Activated CD8-positive, alpha-beta T cell treated with anti-CD3 and anti-CD28 coated beads, Interleukin-2, amount 10 ng/mL, durations not matched to agents 7 days and 5 days (primary cell): Measurements from ENCODE around the gene RBPJ. TPM values are rescaled to one million over a fixed set of nuclear protein-coding genes. Genes with fewer than 3 reads are reported as not detected.

Experiments used
- ATAC-seq: fragments of 150-1000 bp; cut with Tn5 transposase; one replicate; pipeline ENCODE4 v1.10.0; 2021; ENCODE audit warnings: moderate library complexity
- CTCF ChIA-PET: fragments of 350-600 bp; sonication (Branson Sonifier 250); formaldehyde crosslinking; loops from one replicate; lab custom pipeline; 2021; ENCODE audit warnings: antibody characterized with exemption; lab: Charles Lee
- POLR2A ChIA-PET: fragments of 350-600 bp; sonication (Branson Sonifier 250); formaldehyde crosslinking; loops from one replicate; lab custom pipeline; 2021; ENCODE audit warnings: antibody characterized with exemption; lab: Charles Lee
- DNase-seq: peaks from one replicate; pipeline ENCODE4 v3.0.0-alpha.2; 2020
- H3K27ac Mint-ChIP-seq: one replicate; pipeline ENCODE4 v1.8.0; 2021; ENCODE audit warnings: mild to moderate bottlenecking, mixed read lengths
- H3K27me3 Mint-ChIP-seq: one replicate; pipeline ENCODE4 v1.8.0; 2021; ENCODE audit warnings: low read depth, mixed read lengths
- H3K36me3 Mint-ChIP-seq: one replicate; pipeline ENCODE4 v1.8.0; 2021; ENCODE audit warnings: low read depth, mixed read lengths
- H3K4me1 Mint-ChIP-seq: one replicate; pipeline ENCODE4 v1.8.0; 2021; ENCODE audit warnings: low read depth, mixed read lengths
- H3K4me3 Mint-ChIP-seq: one replicate; pipeline ENCODE4 v1.8.0; 2021; ENCODE audit warnings: mild to moderate bottlenecking, mixed read lengths
- H3K9me3 Mint-ChIP-seq: one replicate; pipeline ENCODE4 v1.8.0; 2022; ENCODE audit warnings: mixed read lengths; ENCODE audit not compliant: insufficient read depth
- total RNA-seq, 2 experiments: library from RNA; stranded (reverse); gene quantifications; one replicate each; pipeline ENCODE4 v1.2.3, GENCODE V29; 2021

Gene RBPJ
- total RNA-seq, 2 experiments from 2014 or later: 61.7 to 72.3 TPM

- Mint-ChIP-seq H3K4me1 (no peaks in the 10 kb centered on the region), H3K27ac (no peak overlapping the region), H3K4me3 (no peak overlapping the region), H3K27me3 (no peaks in the 10 kb centered on the region), H3K36me3 (no peaks in the 10 kb centered on the region), H3K9me3 (no peaks in the 10 kb centered on the region)
- ChIA-PET POLR2A (no interaction called here), CTCF (no interaction called here)
- DNase-seq (no peak), ATAC-seq (no peak)
Observed at GRCh38 chr4:26482508-26483462, 162.0 kb downstream of the RBPJ start.

- H3K4me1 Mint-ChIP-seq: no peaks in the 10 kb centered on the region
- peaks cover 4% of the 10 kb centered on the region for H3K27me3 Mint-ChIP-seq
- ATAC-seq (no peak), DNase-seq (no peak)
- POLR2A ChIA-PET: no interaction called here
- CTCF ChIA-PET: no interaction called here
- H3K27ac Mint-ChIP-seq: no peak overlapping the region
- H3K36me3 Mint-ChIP-seq: no peaks in the 10 kb centered on the region
- no peaks in the 10 kb centered on the region for H3K9me3 Mint-ChIP-seq
- no peak overlapping the region for H3K4me3 Mint-ChIP-seq
Observed at GRCh38 chr4:26484032-26484515, 163.3 kb downstream of the RBPJ start.

DNA sequence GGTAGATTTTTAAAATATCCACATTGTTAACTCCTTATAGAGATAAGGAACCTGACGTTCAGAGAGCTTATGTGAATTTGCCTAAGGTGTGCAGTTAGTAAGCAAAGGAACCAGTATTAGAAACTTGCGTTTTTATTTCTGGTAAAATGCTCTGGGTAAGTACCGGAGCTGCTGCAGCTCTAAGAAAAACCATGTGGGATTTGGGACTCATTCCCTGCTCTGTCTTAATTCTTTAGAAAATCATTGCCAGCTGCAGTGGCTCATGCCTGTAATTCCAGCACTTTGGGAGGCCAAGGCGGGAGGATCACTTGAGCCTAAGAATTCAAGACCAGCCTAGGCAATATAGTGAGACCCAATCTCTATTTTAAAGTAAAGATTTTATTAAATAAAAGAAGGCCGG lies 163.7 kb downstream of the RBPJ start:
- H3K4me1 Mint-ChIP-seq: no peaks in the 10 kb centered on the region
- DNase-seq (no peak), ATAC-seq (no peak)
- no peaks in the 10 kb centered on the region for H3K36me3 Mint-ChIP-seq
- CTCF ChIA-PET: no interaction called here
- no peak overlapping the region for H3K4me3 Mint-ChIP-seq
- POLR2A ChIA-PET: no interaction called here
- H3K27me3 Mint-ChIP-seq: peaks cover 4% of the 10 kb centered on the region
- no peaks in the 10 kb centered on the region for H3K9me3 Mint-ChIP-seq
- no peak overlapping the region for H3K27ac Mint-ChIP-seq

Other genes with a start within 250 kb of the RBPJ start
- not detected for gene CCKAR, start 169.5 kb downstream of the RBPJ start, total RNA-seq